ENCODE data around the gene TULP1. TPM values are rescaled to one million over a fixed set of nuclear protein-coding genes. Genes with fewer than 3 reads are reported as not detected.

The TULP1 gene
- total RNA-seq, 1 experiment from 2014 or later, result not detected

DNA sequence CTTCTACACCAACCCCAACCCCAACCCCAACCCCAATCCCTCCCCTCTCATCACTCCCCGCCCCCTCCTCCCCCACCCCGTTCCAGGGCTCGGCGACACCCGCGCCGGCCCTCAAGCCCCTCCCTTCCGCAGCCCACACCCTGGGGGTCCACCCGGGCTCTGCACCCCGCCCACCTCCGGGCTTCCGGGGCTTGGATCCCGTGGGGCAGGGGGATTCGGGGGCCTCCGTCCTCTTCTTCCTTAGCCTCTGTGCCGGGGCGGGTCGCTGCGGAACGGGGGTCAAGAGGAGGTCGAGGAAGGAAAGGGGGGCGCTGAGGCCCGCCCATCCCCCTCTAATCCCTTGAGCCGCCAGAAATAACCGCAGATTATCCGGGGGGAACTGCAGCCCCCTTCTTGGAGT lies 690 bp downstream of the TULP1 start:
- H3K27me3 ChIP-seq (ENCODE audit: insufficient read depth, low read length), result no peaks in the 10 kb centered on the region
- H3K9ac ChIP-seq (ENCODE audit: low read length), result no peak overlapping the region
- no peak overlapping the region for H3K27ac ChIP-seq (ENCODE audit: low read depth, low read length)
- BruUV-seq (replicated peaks), result no TSS peak
- ChIA-PET POLR2A (no interaction called here), RAD21 (ENCODE audit: low non-redundant PET in 1 of 2, low total read pairs in 2 of 2, uncharacterized antibody in 2 of 2, unreplicated experiment in 2 of 2) (no interaction called here), CTCF (no interaction called here)
- H3K79me2 ChIP-seq (ENCODE audit: insufficient read depth, low read length), result no peaks in the 10 kb centered on the region
- no peaks in the 10 kb centered on the region for H4K20me1 ChIP-seq (ENCODE audit: insufficient read depth)
- intact Hi-C loops (cut with micrococcal nuclease), result no loop called here
- no peak overlapping the region for H2AFZ ChIP-seq (ENCODE audit: low read depth, low read length, poor library complexity, severe bottlenecking)
- DNase-seq (ENCODE audit: low read depth, low spot score) (no peak), ATAC-seq (no peak)
- TF ChIP-seq CBX3 (IDR thresholded peaks at IDR 0.05; ENCODE audit: low read depth) (no peak), EZH2phosphoT487 (IDR thresholded peaks at IDR 0.05; ENCODE audit: borderline replicate concordance) (no peak), YY1 (IDR thresholded peaks at IDR 0.05; ENCODE audit: extremely low read depth, insufficient replicate concordance, low read depth, low read length) (no peak), JUND (IDR thresholded peaks at IDR 0.05) (no peak), SIN3A (IDR thresholded peaks at IDR 0.05; ENCODE audit: low read depth) (no peak), POLR2A (IDR thresholded peaks at IDR 0.05; ENCODE audit: borderline replicate concordance, extremely low read depth, insufficient read depth, insufficient read length) (no peak)
- TF ChIP-seq, protein P1, sequence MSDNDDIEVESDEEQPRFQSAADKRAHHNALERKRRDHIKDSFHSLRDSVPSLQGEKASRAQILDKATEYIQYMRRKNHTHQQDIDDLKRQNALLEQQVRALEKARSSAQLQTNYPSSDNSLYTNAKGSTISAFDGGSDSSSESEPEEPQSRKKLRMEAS (IDR thresholded peaks at IDR 0.05), result no peak
- TF ChIP-seq, protein P2, sequence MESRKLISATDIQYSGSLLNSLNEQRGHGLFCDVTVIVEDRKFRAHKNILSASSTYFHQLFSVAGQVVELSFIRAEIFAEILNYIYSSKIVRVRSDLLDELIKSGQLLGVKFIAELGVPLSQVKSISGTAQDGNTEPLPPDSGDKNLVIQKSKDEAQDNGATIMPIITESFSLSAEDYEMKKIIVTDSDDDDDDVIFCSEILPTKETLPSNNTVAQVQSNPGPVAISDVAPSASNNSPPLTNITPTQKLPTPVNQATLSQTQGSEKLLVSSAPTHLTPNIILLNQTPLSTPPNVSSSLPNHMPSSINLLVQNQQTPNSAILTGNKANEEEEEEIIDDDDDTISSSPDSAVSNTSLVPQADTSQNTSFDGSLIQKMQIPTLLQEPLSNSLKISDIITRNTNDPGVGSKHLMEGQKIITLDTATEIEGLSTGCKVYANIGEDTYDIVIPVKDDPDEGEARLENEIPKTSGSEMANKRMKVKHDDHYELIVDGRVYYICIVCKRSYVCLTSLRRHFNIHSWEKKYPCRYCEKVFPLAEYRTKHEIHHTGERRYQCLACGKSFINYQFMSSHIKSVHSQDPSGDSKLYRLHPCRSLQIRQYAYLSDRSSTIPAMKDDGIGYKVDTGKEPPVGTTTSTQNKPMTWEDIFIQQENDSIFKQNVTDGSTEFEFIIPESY (IDR thresholded peaks at IDR 0.05; ENCODE audit: extremely low read depth, insufficient replicate concordance, low read length), result no peak
- TF ChIP-seq, protein P3, sequence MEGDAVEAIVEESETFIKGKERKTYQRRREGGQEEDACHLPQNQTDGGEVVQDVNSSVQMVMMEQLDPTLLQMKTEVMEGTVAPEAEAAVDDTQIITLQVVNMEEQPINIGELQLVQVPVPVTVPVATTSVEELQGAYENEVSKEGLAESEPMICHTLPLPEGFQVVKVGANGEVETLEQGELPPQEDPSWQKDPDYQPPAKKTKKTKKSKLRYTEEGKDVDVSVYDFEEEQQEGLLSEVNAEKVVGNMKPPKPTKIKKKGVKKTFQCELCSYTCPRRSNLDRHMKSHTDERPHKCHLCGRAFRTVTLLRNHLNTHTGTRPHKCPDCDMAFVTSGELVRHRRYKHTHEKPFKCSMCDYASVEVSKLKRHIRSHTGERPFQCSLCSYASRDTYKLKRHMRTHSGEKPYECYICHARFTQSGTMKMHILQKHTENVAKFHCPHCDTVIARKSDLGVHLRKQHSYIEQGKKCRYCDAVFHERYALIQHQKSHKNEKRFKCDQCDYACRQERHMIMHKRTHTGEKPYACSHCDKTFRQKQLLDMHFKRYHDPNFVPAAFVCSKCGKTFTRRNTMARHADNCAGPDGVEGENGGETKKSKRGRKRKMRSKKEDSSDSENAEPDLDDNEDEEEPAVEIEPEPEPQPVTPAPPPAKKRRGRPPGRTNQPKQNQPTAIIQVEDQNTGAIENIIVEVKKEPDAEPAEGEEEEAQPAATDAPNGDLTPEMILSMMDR (IDR thresholded peaks at IDR 0.05 in 2 of 3, conservative IDR thresholded peaks at IDR 0.05 in 1 of 3; ENCODE audit: borderline replicate concordance in 1 of 3, insufficient read depth in 1 of 3, low read depth in 2 of 3, low read length in 2 of 3), result no peak
- no peak overlapping the region for H3K4me3 ChIP-seq (replicated peaks in 1 of 2; ENCODE audit: low read depth in 1 of 2, low read length in 2 of 2)
- H3K9me3 ChIP-seq (ENCODE audit: control insufficient read depth in 1 of 2, insufficient read depth in 1 of 2, low read depth in 1 of 2, low read length in 2 of 2), result no peaks in the 10 kb centered on the region
- H3K9me2 ChIP-seq (ENCODE audit: insufficient read depth), result no peaks in the 10 kb centered on the region
- no peaks in the 10 kb centered on the region for H3K4me1 ChIP-seq (ENCODE audit: control insufficient read depth in 1 of 2, insufficient read depth in 2 of 2, low read length in 2 of 2)
- H3K4me2 ChIP-seq (ENCODE audit: low read length), result no peak overlapping the region
- H3K36me3 ChIP-seq (ENCODE audit: control insufficient read depth in 1 of 2, insufficient read depth in 2 of 2, low read length in 2 of 2), result no peaks in the 10 kb centered on the region

Data from HCT116 (cell line).